OCI-LY7 (cell line): ENCODE measurements around the gene ECD.

Experiments used
- EZH2phosphoT487 ChIP-seq: fragments of 200-600 bp; sonication (generic); IDR thresholded peaks from 2 replicates; pipeline ENCODE4 v1.6.1; 2018; ENCODE audit warnings: low read depth, borderline replicate concordance, mild to moderate bottlenecking, mixed run types, antibody characterized with exemption, low read length, moderate library complexity, mixed read lengths
- TF ChIP-seq, protein P1 (sequence below): fragments of 200-600 bp; sonication (generic); conservative IDR thresholded peaks from 2 replicates; pipeline ENCODE4 v1.5.1; 2014; ENCODE audit warnings: mild to moderate bottlenecking, antibody characterized with exemption, low read length, moderate library complexity, mixed read lengths

DNA sequence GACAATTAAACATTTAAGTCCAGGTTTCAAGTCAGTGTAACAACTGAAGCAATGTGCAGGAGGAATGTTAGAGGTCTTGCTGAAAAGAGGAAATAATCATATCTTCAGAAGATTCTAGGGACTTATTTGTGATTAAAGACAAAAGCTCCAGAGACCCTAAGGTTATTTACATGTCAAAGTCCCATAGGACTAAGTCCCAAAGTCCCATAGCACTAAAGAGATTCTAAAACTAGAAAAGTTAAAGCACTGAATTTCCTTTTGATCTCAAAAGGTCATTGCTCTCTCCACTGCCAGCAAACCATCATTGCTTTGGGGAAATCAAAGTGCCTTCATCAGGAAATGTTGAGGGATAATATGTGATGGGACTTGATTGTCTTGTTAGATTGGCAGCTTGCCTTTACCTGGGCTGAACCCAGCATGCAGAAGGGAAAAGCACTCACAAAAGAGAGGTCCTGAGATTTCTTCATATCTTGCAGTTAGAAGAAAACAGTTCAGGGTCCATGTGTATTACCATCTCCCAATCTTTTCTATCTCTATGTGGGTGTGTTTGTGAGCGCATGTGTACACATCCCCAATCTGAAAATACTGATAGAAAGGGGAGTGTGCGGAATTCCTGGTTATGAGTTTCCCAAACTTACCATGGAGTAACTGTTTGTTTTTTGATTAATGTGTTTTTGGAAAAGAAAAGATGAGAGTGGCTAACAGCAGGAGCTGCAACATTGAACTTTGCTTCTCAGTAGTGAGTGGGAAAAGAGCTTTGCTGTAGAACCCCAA is 35.7 kb downstream of the ECD start:
- TF ChIP-seq, protein P1, sequence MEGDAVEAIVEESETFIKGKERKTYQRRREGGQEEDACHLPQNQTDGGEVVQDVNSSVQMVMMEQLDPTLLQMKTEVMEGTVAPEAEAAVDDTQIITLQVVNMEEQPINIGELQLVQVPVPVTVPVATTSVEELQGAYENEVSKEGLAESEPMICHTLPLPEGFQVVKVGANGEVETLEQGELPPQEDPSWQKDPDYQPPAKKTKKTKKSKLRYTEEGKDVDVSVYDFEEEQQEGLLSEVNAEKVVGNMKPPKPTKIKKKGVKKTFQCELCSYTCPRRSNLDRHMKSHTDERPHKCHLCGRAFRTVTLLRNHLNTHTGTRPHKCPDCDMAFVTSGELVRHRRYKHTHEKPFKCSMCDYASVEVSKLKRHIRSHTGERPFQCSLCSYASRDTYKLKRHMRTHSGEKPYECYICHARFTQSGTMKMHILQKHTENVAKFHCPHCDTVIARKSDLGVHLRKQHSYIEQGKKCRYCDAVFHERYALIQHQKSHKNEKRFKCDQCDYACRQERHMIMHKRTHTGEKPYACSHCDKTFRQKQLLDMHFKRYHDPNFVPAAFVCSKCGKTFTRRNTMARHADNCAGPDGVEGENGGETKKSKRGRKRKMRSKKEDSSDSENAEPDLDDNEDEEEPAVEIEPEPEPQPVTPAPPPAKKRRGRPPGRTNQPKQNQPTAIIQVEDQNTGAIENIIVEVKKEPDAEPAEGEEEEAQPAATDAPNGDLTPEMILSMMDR, result no peak
- TF ChIP-seq EZH2phosphoT487, result no peak
